H1 (cell line): ENCODE results near the gene COL25A1. TPM values are rescaled to one million over a fixed set of nuclear protein-coding genes. Genes with fewer than 3 reads are reported as not detected.

Experiments
- CTCF ChIA-PET: fragments of 300-600 bp; sonication (Branson Sonifier 250); formaldehyde crosslinking; loops from one replicate; lab custom pipeline; 2021; ENCODE audit not compliant: partially characterized antibody; lab: Charles Lee
- POLR2A ChIA-PET: fragments of 300-600 bp; sonication (Branson Sonifier 250); formaldehyde crosslinking; loops from one replicate; lab custom pipeline; 2021; ENCODE audit warnings: inconsistent platforms; ENCODE audit not compliant: partially characterized antibody; lab: Charles Lee
- DNase-seq, 2 experiments: peaks; one replicate each; pipeline versions ENCODE4 v3.0.0 to v3.0.0-alpha.2; 2010 to 2022; ENCODE audit warnings: low spot score in 2 of 2, low read depth in 1 of 2, mixed read lengths in 1 of 2
- FAIRE-seq: peaks from 2 replicates; lab custom pipeline; 2011; peaks lifted over from hg19 to GRCh38; lab: Jason Lieb, UNC
- H2AFZ ChIP-seq: 2 replicates; pipeline ENCODE4 v1.8.1; 2012; ENCODE audit warnings: low read length, inconsistent platforms
- H2AK5ac ChIP-seq: 2 replicates; pipeline ENCODE4 v1.6.1; 2013; ENCODE audit warnings: low read depth, low read length
- H2BK120ac ChIP-seq: replicated peaks from 2 replicates; pipeline ENCODE3; 2013; ENCODE audit warnings: low read depth, low read length, inconsistent platforms
- H2BK12ac ChIP-seq: 2 replicates; pipeline ENCODE4 v1.6.1; 2013; ENCODE audit warnings: low read depth, low read length
- H2BK15ac ChIP-seq: 2 replicates; pipeline ENCODE4 v1.6.1; 2013; ENCODE audit warnings: low read length
- H2BK20ac ChIP-seq: 2 replicates; pipeline ENCODE4 v1.6.1; 2013; ENCODE audit warnings: low read length
- H2BK5ac ChIP-seq: 2 replicates; pipeline ENCODE4 v1.6.1; 2013; ENCODE audit warnings: low read depth, low read length
- H3K14ac ChIP-seq: 2 replicates; pipeline ENCODE4 v1.6.1; 2013; ENCODE audit warnings: inconsistent platforms; ENCODE audit not compliant: insufficient read length
- H3K18ac ChIP-seq: 2 replicates; pipeline ENCODE4 v1.6.1; 2013; ENCODE audit warnings: low read length; ENCODE audit errors: extremely low read depth
- H3K23ac ChIP-seq: 2 replicates; pipeline ENCODE4 v1.6.1; 2013; ENCODE audit warnings: inconsistent platforms; ENCODE audit not compliant: insufficient read length
- H3K23me2 ChIP-seq: 2 replicates; pipeline ENCODE4 v1.6.1; 2013; ENCODE audit warnings: low read depth, low read length
- H3K27ac ChIP-seq: 2 replicates; pipeline ENCODE4 v1.6.1; 2011; ENCODE audit warnings: low read depth, low read length, inconsistent platforms
- H3K27me3 ChIP-seq, 4 experiments: replicated peaks in 1 of 4; 1 replicate in 1 of 4; 2 replicates in 3 of 4; pipeline versions ENCODE4 v1.6.1 to v1.8.1; 2011 to 2013; ENCODE audit warnings: low read length in 3 of 4, mild to moderate bottlenecking in 3 of 4, inconsistent platforms in 2 of 4, mixed read lengths in 2 of 4, moderate library complexity in 1 of 4; ENCODE audit not compliant: control insufficient read depth in 3 of 4, insufficient read depth in 3 of 4; ENCODE audit errors: extremely low read depth in 1 of 4
- H3K36me3 ChIP-seq, 4 experiments: 2 replicates each; pipeline versions ENCODE4 v1.6.1 to v1.8.1; 2011 to 2013; ENCODE audit warnings: mild to moderate bottlenecking in 4 of 4, low read length in 3 of 4, moderate library complexity in 2 of 4, control low read depth in 1 of 4, inconsistent platforms in 1 of 4; ENCODE audit not compliant: insufficient read depth in 4 of 4, control insufficient read depth in 2 of 4
- H3K4ac ChIP-seq: replicated peaks from 2 replicates; pipeline ENCODE3; 2013; ENCODE audit warnings: low read length, low read depth, mixed read lengths, inconsistent platforms; ENCODE audit not compliant: insufficient read length
- H3K4me1 ChIP-seq, 4 experiments: replicated peaks in 1 of 4; 1 replicate in 1 of 4; 2 replicates in 3 of 4; pipeline versions ENCODE4 v1.6.1 to v1.8.1; 2011 to 2013; ENCODE audit warnings: low read length in 3 of 4, inconsistent platforms in 2 of 4, mixed read lengths in 1 of 4; ENCODE audit not compliant: insufficient read depth in 4 of 4, control insufficient read depth in 3 of 4
- H3K4me2 ChIP-seq, 2 experiments: 2 replicates each; pipeline versions ENCODE4 v1.6.1 to v1.8.1; 2011 to 2013; ENCODE audit warnings: low read depth in 2 of 2, low read length in 2 of 2, control low read depth in 1 of 2, inconsistent platforms in 1 of 2, mild to moderate bottlenecking in 1 of 2; ENCODE audit not compliant: insufficient read depth in 1 of 2
- H3K4me3 ChIP-seq, 4 experiments: fragments of 200-600, 300-600 bp in 1 of 4; sonication (generic), shearing (Covaris generic), sonication (Bioruptor Twin) in 1 of 4; 2 replicates each; pipeline versions ENCODE4 v1.5.1 to v1.8.1; 2011 to 2016; ENCODE audit warnings: low read length in 4 of 4, low read depth in 3 of 4, control low read depth in 2 of 4, inconsistent platforms in 2 of 4, mild to moderate bottlenecking in 2 of 4, mixed read lengths in 1 of 4, moderate library complexity in 1 of 4; ENCODE audit not compliant: insufficient read depth in 2 of 4; ENCODE audit errors: extremely low read depth in 1 of 4
- H3K56ac ChIP-seq: replicated peaks from 2 replicates; pipeline ENCODE3; 2013; ENCODE audit warnings: low read depth, mild to moderate bottlenecking, mixed read lengths, low read length, inconsistent platforms; ENCODE audit not compliant: insufficient read length
- H3K79me1 ChIP-seq: 2 replicates; pipeline ENCODE4 v1.6.1; 2013; ENCODE audit warnings: low read depth, low read length, control low read depth
- H3K79me2 ChIP-seq, 2 experiments: 2 replicates each; pipeline versions ENCODE4 v1.6.1 to v1.8.1; 2012 to 2013; ENCODE audit warnings: low read length in 2 of 2, mild to moderate bottlenecking in 2 of 2, inconsistent platforms in 1 of 2; ENCODE audit not compliant: insufficient read depth in 2 of 2, control insufficient read depth in 1 of 2
- H3K9ac ChIP-seq, 4 experiments: replicated peaks in 1 of 4; 1 replicate in 1 of 4; 2 replicates in 3 of 4; pipeline versions ENCODE4 v1.6.1 to v1.8.1; 2011 to 2013; ENCODE audit warnings: low read depth in 3 of 4, low read length in 3 of 4, control low read depth in 2 of 4, mild to moderate bottlenecking in 2 of 4, moderate library complexity in 2 of 4, inconsistent platforms in 1 of 4; ENCODE audit errors: extremely low read depth in 1 of 4
- H3K9me3 ChIP-seq, 2 experiments: 2 replicates each; pipeline versions ENCODE4 v1.6.1 to v1.8.1; 2012 to 2013; ENCODE audit warnings: mild to moderate bottlenecking in 2 of 2, moderate library complexity in 2 of 2, control low read depth in 1 of 2, inconsistent platforms in 1 of 2, low read depth in 1 of 2, low read length in 1 of 2, mixed read lengths in 1 of 2; ENCODE audit not compliant: insufficient read depth in 2 of 2
- H4K20me1 ChIP-seq, 2 experiments: replicated peaks in 1 of 2; 2 replicates each; pipeline versions ENCODE3 to v1.8.1; 2011 to 2013; ENCODE audit warnings: inconsistent platforms in 2 of 2, low read length in 2 of 2, mild to moderate bottlenecking in 1 of 2; ENCODE audit not compliant: insufficient read depth in 2 of 2, control insufficient read depth in 1 of 2
- H4K5ac ChIP-seq: 2 replicates; pipeline ENCODE4 v1.6.1; 2013; ENCODE audit warnings: low read length, low read depth, mixed read lengths, inconsistent platforms; ENCODE audit not compliant: insufficient read length
- H4K8ac ChIP-seq: 2 replicates; pipeline ENCODE4 v1.8.0; 2013; ENCODE audit warnings: mild to moderate bottlenecking, moderate library complexity, low read length, inconsistent platforms; ENCODE audit not compliant: insufficient read depth; ENCODE audit errors: extremely low read depth
- H4K91ac ChIP-seq: replicated peaks from 2 replicates; pipeline ENCODE3; 2013; ENCODE audit warnings: low read length, mixed read lengths, inconsistent platforms; ENCODE audit not compliant: insufficient read length
- ATF3 ChIP-seq: IDR thresholded peaks from 2 replicates; pipeline ENCODE4 v1.6.1; 2011; ENCODE audit warnings: low read depth, mild to moderate bottlenecking, low read length; ENCODE audit not compliant: insufficient read depth
- CBX8 ChIP-seq: fragments of 300-800, 300-1000 bp; sonication (generic); IDR thresholded peaks from 2 replicates; pipeline ENCODE4 v1.7.1; 2016; ENCODE audit warnings: low read depth, low read length, borderline replicate concordance
- EZH2 ChIP-seq: fragments of 200-600 bp; sonication (generic); IDR thresholded peaks from 2 replicates; pipeline ENCODE4 v1.7.1; 2012; ENCODE audit warnings: low read depth, mild to moderate bottlenecking, moderate library complexity, low read length, inconsistent platforms; ENCODE audit not compliant: severe bottlenecking
- FOSL1 ChIP-seq: IDR thresholded peaks from 2 replicates; pipeline ENCODE4 v1.6.1; 2011; ENCODE audit warnings: mild to moderate bottlenecking, low read depth, low read length, moderate library complexity; ENCODE audit not compliant: insufficient read depth
- GABPA ChIP-seq: IDR thresholded peaks from 2 replicates; pipeline ENCODE4 v1.6.1; 2011; ENCODE audit warnings: mild to moderate bottlenecking, low read length, moderate library complexity, borderline replicate concordance; ENCODE audit not compliant: insufficient read depth
- HDAC6 ChIP-seq: IDR thresholded peaks from one replicate; pipeline ENCODE4 v1.7.1; 2012; ENCODE audit warnings: low read depth, mild to moderate bottlenecking, inconsistent platforms, low read length, moderate library complexity
- JUN ChIP-seq: IDR thresholded peaks from 2 replicates; pipeline ENCODE4 v1.6.1; 2011; ENCODE audit warnings: low read depth, mild to moderate bottlenecking, improper control_type of control experiment, low read length
- KDM1A ChIP-seq: fragments of 200-600, 300-600 bp; sonication (generic); IDR thresholded peaks from 2 replicates; pipeline ENCODE4 v1.7.1; 2016; ENCODE audit warnings: mild to moderate bottlenecking, low read length, borderline replicate concordance
- KDM4A ChIP-seq: IDR thresholded peaks from one replicate; pipeline ENCODE4 v1.7.1; 2012; ENCODE audit warnings: low read depth, mild to moderate bottlenecking, moderate library complexity, low read length, inconsistent platforms; ENCODE audit not compliant: severe bottlenecking
- POLR2AphosphoS5 ChIP-seq: IDR thresholded peaks from 2 replicates; pipeline ENCODE4 v1.6.1; 2011; ENCODE audit warnings: low read depth, low read length
- RXRA ChIP-seq: IDR thresholded peaks from 2 replicates; pipeline ENCODE4 v1.6.1; 2011; ENCODE audit warnings: low read depth, mild to moderate bottlenecking, low read length, moderate library complexity; ENCODE audit not compliant: insufficient read depth
- SP1 ChIP-seq: IDR thresholded peaks from 2 replicates; pipeline ENCODE4 v1.6.1; 2011; ENCODE audit warnings: low read depth, low read length
- TAF1 ChIP-seq: IDR thresholded peaks from 2 replicates; pipeline ENCODE4 v1.6.1; 2011; ENCODE audit warnings: mild to moderate bottlenecking, low read depth, low read length
- TAF7 ChIP-seq: optimal IDR thresholded peaks from 2 replicates; pipeline ENCODE3; 2011; ENCODE audit warnings: low read depth, mild to moderate bottlenecking, inconsistent platforms, low read length, moderate library complexity, borderline replicate concordance
- TBP ChIP-seq: IDR thresholded peaks from 2 replicates; pipeline ENCODE4 v1.6.1; 2011; ENCODE audit warnings: low read depth, low read length, improper control_type of control experiment
- ZNF274 ChIP-seq: IDR thresholded peaks from 2 replicates; pipeline ENCODE4 v1.7.0; 2012; ENCODE audit warnings: low read length, borderline replicate concordance; ENCODE audit errors: extremely low read depth
- polyA plus RNA-seq, 7 experiments: library from polyadenylated mRNA; depleted of rRNA in 3 of 7; stranded (reverse) in 5 of 7; unstranded in 2 of 7; fragments of >200 nt in 5 of 7; fragments of 200-250 nt in 2 of 7; gene quantifications; 1 replicate in 5 of 7; 2 replicates in 1 of 7; 4 replicates in 1 of 7; pipeline versions ENCODE4 v1.2.1 to v1.2.3, GENCODE V29; 2011 to 2013; ENCODE audit warnings: missing spikeins in 2 of 7, mixed read lengths in 2 of 7
- total RNA-seq: library from RNA; stranded (reverse); fragmentation: NEBNext Ultra II Directional; extraction: Animal tissue kit (Norgen Biotek cat#: 25700); gene quantifications from 2 replicates; pipeline ENCODE4 v1.2.1, GENCODE V29; 2021

Gene COL25A1
- total and polyA plus RNA-seq, 2 of the 8 experiments (the other 6 are each of a cell fraction or from before 2014, with no cell fraction given): 1.1 to 8.3 TPM

- no peak overlapping the region for H2BK12ac ChIP-seq
- no peak overlapping the region for H3K56ac ChIP-seq
- H3K18ac ChIP-seq: no peak overlapping the region
- no peak overlapping the region for H3K4me2 ChIP-seq
- H3K27me3 ChIP-seq: no peaks in the 10 kb centered on the region
- H3K9me3 ChIP-seq: no peaks in the 10 kb centered on the region
- no peak overlapping the region for H2BK20ac ChIP-seq
- H3K9ac ChIP-seq: no peak overlapping the region
- H3K79me2 ChIP-seq: no peaks in the 10 kb centered on the region
- H3K23ac ChIP-seq: no peak overlapping the region
- no peak overlapping the region for H3K4ac ChIP-seq
- DNase-seq (no peak), FAIRE-seq (no peak)
- H2BK5ac ChIP-seq: no peak overlapping the region
- ChIA-PET CTCF (no interaction called here), POLR2A (no interaction called here)
- H3K4me1 ChIP-seq: no peaks in the 10 kb centered on the region
- H3K23me2 ChIP-seq: no peaks in the 10 kb centered on the region
- no peak overlapping the region for H2BK15ac ChIP-seq
- H3K4me3 ChIP-seq: no peak overlapping the region
- H4K91ac ChIP-seq: no peak overlapping the region
- H3K14ac ChIP-seq: no peak overlapping the region
- no peaks in the 10 kb centered on the region for H3K79me1 ChIP-seq
- H4K20me1 ChIP-seq: no peaks in the 10 kb centered on the region
- no peak overlapping the region for H2BK120ac ChIP-seq
- H3K27ac ChIP-seq: no peak overlapping the region
- H3K36me3 ChIP-seq: no peaks in the 10 kb centered on the region
- H4K8ac ChIP-seq: no peak overlapping the region
- no peak overlapping the region for H2AK5ac ChIP-seq
- H2AFZ ChIP-seq: no peak overlapping the region
- no peak overlapping the region for H4K5ac ChIP-seq
- TF ChIP-seq TAF7 (no peak), ZNF274 (no peak), JUN (no peak), SP1 (no peak), POLR2AphosphoS5 (no peak), HDAC6 (no peak), ATF3 (no peak), TAF1 (no peak), FOSL1 (no peak), EZH2 (no peak), RXRA (no peak), CBX8 (no peak), KDM4A (no peak), GABPA (no peak), KDM1A (no peak), TBP (no peak)
Measured at GRCh38 chr4:108795733-108796132, 506.7 kb downstream of the COL25A1 start.
